ENCODE data around the gene IGSF9B.

Gene IGSF9B

DNA sequence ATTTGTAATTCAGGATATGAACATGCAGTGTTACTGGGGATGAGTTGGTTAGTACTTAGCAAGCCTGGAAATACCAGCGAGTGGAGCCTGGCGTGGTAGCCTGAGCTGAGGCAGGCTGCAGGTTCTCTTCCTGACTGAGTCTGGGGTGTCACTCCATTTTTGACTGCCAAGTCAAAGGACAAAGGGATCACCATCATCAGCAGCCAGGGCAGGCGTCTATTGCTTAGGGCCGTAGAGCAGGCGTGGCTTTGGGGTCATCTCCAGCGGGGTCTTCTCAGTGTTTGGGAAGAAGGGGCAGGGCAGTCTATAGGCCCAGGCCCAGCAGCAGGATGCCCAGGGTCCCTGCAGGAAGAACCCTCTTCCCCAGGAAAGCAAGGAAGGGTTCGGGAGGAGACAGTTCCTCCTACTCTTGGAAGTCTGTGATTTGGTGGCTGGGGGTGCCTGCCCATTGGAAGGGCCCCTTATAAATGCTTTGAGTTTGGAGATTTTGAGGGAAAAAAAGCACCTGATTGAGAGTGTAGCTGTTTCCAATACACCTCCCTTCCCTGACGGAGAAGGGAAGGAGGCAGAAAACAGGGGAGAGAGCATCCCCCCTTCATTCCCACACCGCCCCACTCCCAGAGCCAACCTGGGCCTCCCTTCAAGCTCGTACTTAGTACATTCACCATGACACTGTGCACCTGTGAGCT lies 60.0 kb downstream of the IGSF9B start:
- DNase-seq: no peak

GRCh38 chr11:133896028-133896427 lies 60.7 kb downstream of the IGSF9B start:
- DNase-seq: no peak

GRCh38 chr11:133895551-133895950 lies 61.2 kb downstream of the IGSF9B start:
- no peak for DNase-seq

GRCh38 chr11:133895061-133895479 lies 61.7 kb downstream of the IGSF9B start:
- DNase-seq: no peak

- no peak for DNase-seq
These were observed 63.4 kb downstream of the IGSF9B start for GRCh38 chr11:133893381-133893780.

GRCh38 chr11:133892584-133893380 lies 64.0 kb downstream of the IGSF9B start:
- no peak for DNase-seq

- DNase-seq: no peak
These were observed 64.6 kb downstream of the IGSF9B start for GRCh38 chr11:133892126-133892525.

DNA sequence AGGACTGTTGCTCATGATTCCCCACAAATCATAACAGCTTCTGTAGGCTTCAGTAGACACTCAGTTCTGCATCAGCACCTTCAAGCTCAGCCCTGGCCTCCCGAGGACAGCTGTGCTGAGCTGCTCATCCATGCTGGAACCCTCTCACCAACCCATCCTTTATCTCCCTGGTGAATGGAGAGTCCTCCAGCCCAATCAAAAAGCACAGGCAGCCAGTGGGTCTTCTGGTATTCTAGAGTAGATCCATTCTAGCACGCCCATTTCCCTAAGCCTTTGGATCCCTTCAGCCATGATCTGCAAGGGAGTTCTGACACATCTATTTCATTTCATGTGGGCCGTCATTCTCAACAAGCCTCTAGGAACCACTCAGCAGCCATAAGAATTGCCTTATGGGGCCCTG lies 66.9 kb downstream of the IGSF9B start:
- DNase-seq: no peak

GRCh38 chr11:133889188-133889587 lies 67.6 kb downstream of the IGSF9B start:
- DNase-seq: no peak

DNA sequence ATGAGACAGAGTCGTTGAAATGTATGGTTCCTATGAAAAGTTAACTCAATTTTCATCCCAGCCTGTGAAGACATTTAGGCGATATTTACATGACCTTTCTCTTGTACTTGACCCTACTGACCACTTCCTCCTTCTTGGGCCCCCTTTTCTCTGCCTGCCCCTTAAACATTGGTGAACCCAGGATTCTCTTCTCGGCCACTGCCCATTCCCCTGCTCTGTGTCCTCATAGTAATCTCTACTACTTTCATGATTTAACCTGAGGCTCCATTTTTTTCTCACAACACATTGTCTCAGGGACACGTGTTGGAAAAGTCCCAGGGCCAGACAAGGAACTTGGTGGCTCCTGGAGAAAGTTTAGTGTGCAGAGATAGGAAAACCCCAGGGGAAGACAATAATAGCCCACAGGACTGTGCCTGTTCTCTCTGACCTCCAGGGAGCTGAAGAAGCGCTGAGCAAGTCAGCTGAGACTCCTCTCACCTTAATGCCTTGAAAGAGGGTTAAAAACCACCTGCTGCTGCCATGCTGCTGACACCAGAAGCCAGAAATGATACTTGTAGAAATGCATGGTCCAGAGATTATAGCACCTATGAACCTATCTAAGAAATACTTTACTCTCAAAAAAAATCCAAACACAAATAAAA lies 69.0 kb downstream of the IGSF9B start:
- no peak for DNase-seq

DNA sequence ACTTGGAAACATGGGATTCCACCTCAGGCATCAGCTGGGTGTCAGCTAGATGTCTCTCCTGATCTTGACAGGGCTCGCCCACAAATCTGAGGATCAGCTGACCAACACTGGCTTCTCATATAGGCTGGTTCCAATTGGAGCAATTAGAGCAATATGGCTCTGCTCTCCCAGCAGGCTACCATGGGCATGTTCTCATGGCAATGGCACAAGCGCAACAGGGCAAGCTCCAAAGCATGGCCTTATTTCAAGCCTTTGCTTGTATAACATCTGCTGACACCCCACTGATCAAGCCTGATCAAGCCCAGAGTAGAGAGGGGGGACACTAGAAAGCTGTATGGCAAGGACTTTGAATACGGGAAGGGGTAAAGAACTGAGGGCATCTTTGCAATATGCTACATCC lies 70.7 kb downstream of the IGSF9B start:
- no peak for DNase-seq

- DNase-seq: no peak
These were observed 84.6 kb downstream of the IGSF9B start for GRCh38 chr11:133872160-133872559.

- no peak for DNase-seq
These were observed 89.3 kb downstream of the IGSF9B start for GRCh38 chr11:133867456-133867855.

DNA sequence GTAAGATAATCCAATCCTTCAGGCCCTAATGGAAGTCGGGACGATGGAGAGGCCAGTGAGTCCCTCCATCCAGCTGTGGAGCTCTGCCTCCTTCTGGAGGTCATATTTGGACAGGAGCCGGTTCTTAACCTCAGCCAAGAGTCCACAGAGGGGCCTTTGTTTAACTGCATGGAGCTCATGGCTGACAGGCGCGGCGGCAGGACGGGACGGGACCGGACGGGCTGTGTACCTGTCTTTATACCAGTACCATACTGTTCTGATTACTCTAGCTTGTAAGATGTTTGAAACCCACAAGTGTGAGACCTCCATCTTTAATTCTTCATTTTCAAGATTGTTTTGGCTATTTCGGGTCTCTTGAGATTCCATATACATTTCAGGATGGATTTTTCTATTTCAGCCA lies 91.3 kb downstream of the IGSF9B start:
- no peak for DNase-seq

DNA sequence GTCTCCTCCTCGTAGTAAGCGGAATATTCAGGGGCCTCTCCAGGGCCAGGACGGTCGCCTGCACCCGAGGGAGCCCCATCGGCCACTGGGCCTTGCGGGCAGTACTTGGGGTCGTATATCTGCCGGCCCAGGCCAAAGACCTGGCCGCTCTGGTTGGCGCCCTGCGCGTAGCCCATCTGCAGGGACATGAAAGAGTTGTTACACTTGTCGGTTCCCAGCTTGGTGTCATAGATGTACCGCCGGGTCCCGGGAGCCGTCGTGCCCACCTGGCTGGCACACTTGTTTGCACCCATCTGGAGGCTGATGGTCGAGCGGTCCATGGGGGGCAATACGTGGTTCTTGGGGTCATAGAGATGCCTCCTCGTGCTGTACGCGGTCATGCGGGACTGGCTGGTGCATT lies 92.0 kb downstream of the IGSF9B start:
- DNase-seq: no peak

DNA sequence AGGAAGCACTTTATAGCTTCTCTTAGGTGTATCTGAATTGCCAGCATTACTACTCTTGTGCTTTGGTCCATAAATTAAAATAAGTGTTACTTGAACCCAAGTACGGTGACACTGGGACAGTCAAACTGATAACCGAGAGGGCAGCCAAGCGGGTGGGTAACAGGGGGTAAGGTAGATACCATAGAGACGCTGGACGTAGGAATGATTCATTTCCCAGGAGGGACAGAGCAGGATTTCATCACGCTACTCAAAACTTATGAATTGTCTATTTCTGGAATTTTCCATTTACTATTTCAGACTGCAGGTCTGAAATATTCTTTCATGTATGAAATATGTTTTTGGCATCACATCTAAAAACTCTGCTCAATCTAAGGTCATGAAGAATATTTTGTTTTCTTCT lies 96.6 kb downstream of the IGSF9B start:
- DNase-seq: no peak

All from KG1 (cell line).